Measurements from ENCODE around the gene SRC.
A peak's percentile ranks its signal among the peaks of the same experiment; 100 is the strongest.

The SRC gene
- total RNA-seq, result 2.1 to 4.8 (median 4.3) reads per million in 3 donors

GRCh38 chr20:37345339-37346235, at the start of gene SRC:
TSS of gene SRC (plus strand) at chr20:37346140. CDS start at chr20:37384154, 38,014 bp downstream.
- H3K9me3 ChIP-seq (ENCODE audit: control insufficient read depth, low read length), result no peaks in the 10 kb centered on the region
- H3K4me3 ChIP-seq (ENCODE audit: insufficient read depth, low read depth, low read length, poor library complexity, severe bottlenecking), result peak within 1 kb of the TSS; percentile 78
- peaks cover 3% of the 10 kb centered on the region for H3K4me1 ChIP-seq (ENCODE audit: control insufficient read depth, insufficient read depth, low read length, poor library complexity, severe bottlenecking)
- no peak within 1 kb of the TSS for H3K27ac ChIP-seq (ENCODE audit: insufficient read depth, low read length, poor library complexity, severe bottlenecking)
- H3K27me3 ChIP-seq (replicated peaks; ENCODE audit: control insufficient read depth, insufficient read depth, low read length, poor library complexity, severe bottlenecking), result no peaks in the 10 kb centered on the region
- no peaks in the 10 kb centered on the region for H3K36me3 ChIP-seq (ENCODE audit: control insufficient read depth, insufficient read depth, low read length)
- DNase-seq, result peak in 2 of 3 donors; percentile 5 to 16

DNA sequence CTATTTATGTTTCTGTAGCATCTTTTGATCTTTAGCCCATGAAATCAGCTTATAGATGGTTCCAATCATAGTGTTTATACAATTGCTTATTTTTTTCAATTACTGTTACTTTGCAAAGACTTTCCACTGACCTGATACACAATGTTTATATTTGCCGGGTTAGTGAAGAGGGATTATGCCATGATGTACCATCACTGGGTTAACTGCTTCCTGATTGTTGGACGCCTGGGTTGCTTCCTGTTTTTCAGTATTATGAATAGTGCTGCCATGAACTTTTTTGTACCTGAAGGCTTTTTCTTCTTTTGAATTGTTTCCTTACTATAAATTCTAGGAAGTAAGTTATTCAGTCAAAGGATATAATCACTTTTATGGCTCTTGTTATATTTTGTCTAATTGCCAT, 49.6 kb upstream of the SRC start:
- peaks cover 7% of the 10 kb centered on the region for H3K36me3 ChIP-seq (ENCODE audit: control insufficient read depth, insufficient read depth, low read length)

GRCh38 chr20:37297066-37297736, 48.7 kb upstream of the SRC start:
- Histone ChIP-seq H3K27me3 (replicated peaks; ENCODE audit: control insufficient read depth, insufficient read depth, low read length, poor library complexity, severe bottlenecking) (no peaks in the 10 kb centered on the region), H3K4me1 (ENCODE audit: control insufficient read depth, insufficient read depth, low read length, poor library complexity, severe bottlenecking) (no peaks in the 10 kb centered on the region), H3K36me3 (ENCODE audit: control insufficient read depth, insufficient read depth, low read length) (peaks cover 14% of the 10 kb centered on the region), H3K4me3 (ENCODE audit: insufficient read depth, low read depth, low read length, poor library complexity, severe bottlenecking) (no peak overlapping the region), H3K27ac (ENCODE audit: insufficient read depth, low read length, poor library complexity, severe bottlenecking) (no peak overlapping the region), H3K9me3 (ENCODE audit: control insufficient read depth, low read length) (no peaks in the 10 kb centered on the region)
- DNase-seq, result no peak

More for the DNA sequence above, 49.6 kb upstream of the SRC start:
- no peak overlapping the region for H3K4me3 ChIP-seq (ENCODE audit: insufficient read depth, low read depth, low read length, poor library complexity, severe bottlenecking)
- H3K4me1 ChIP-seq (ENCODE audit: control insufficient read depth, insufficient read depth, low read length, poor library complexity, severe bottlenecking), result no peaks in the 10 kb centered on the region
- H3K27ac ChIP-seq (ENCODE audit: insufficient read depth, low read length, poor library complexity, severe bottlenecking), result no peak overlapping the region
- H3K9me3 ChIP-seq (ENCODE audit: control insufficient read depth, low read length), result no peaks in the 10 kb centered on the region
- DNase-seq, result no peak
- no peaks in the 10 kb centered on the region for H3K27me3 ChIP-seq (replicated peaks; ENCODE audit: control insufficient read depth, insufficient read depth, low read length, poor library complexity, severe bottlenecking)

GRCh38 chr20:37298190-37298939, 47.6 kb upstream of the SRC start:
- H3K27me3 ChIP-seq (replicated peaks; ENCODE audit: control insufficient read depth, insufficient read depth, low read length, poor library complexity, severe bottlenecking), result no peaks in the 10 kb centered on the region
- H3K4me1 ChIP-seq (ENCODE audit: control insufficient read depth, insufficient read depth, low read length, poor library complexity, severe bottlenecking), result no peaks in the 10 kb centered on the region
- DNase-seq, result no peak
- H3K9me3 ChIP-seq (ENCODE audit: control insufficient read depth, low read length), result no peaks in the 10 kb centered on the region
- no peak overlapping the region for H3K27ac ChIP-seq (ENCODE audit: insufficient read depth, low read length, poor library complexity, severe bottlenecking)
- H3K36me3 ChIP-seq (ENCODE audit: control insufficient read depth, insufficient read depth, low read length), result peaks cover 21% of the 10 kb centered on the region
- H3K4me3 ChIP-seq (ENCODE audit: insufficient read depth, low read depth, low read length, poor library complexity, severe bottlenecking), result no peak overlapping the region

DNA sequence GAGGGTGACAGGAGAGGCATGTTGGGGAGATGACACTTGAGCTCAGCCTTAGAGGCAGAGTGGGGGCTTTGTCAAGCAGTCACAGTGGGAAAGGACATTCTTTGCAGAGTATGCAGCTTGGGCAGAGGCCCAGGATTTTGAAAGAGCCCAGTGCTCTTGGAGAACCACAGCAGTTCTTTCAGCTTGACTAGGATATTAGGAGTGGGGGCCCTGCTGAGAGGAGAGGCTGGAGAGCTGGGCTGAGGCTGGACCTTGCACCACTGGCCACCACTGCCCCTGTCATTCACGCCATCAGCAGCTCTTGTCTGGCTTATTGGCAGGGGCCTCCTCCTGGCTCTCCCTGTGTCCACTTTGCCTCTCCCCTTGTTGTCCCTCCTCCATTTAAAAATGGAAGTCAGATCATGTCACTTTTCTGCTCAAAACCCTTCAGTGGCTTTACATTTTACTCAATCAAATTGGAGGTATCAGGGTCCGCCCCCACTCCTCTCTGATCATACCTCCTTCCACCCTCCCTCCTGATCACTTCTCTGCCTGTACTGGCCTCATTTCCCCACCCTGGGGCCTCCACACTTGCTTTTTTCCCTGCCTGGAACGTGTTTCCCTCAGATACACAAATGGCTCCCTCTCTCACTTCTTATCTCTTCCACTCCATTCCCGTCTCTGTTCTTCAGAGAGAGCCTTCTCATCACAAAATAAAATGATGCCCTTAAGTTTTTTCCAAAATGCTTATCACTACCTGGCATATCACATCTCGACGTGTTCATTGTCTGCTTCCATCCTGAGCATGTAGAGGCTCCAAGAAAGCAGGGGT, 46.0 kb upstream of the SRC start:
- no peak overlapping the region for H3K27ac ChIP-seq (ENCODE audit: insufficient read depth, low read length, poor library complexity, severe bottlenecking)
- no peak overlapping the region for H3K4me3 ChIP-seq (ENCODE audit: insufficient read depth, low read depth, low read length, poor library complexity, severe bottlenecking)
- no peak for DNase-seq
- H3K9me3 ChIP-seq (ENCODE audit: control insufficient read depth, low read length), result no peaks in the 10 kb centered on the region
- no peaks in the 10 kb centered on the region for H3K4me1 ChIP-seq (ENCODE audit: control insufficient read depth, insufficient read depth, low read length, poor library complexity, severe bottlenecking)
- no peaks in the 10 kb centered on the region for H3K27me3 ChIP-seq (replicated peaks; ENCODE audit: control insufficient read depth, insufficient read depth, low read length, poor library complexity, severe bottlenecking)
- H3K36me3 ChIP-seq (ENCODE audit: control insufficient read depth, insufficient read depth, low read length), result peaks cover 21% of the 10 kb centered on the region

GRCh38 chr20:37301120-37301519, 44.8 kb upstream of the SRC start:
- no peaks in the 10 kb centered on the region for H3K27me3 ChIP-seq (replicated peaks; ENCODE audit: control insufficient read depth, insufficient read depth, low read length, poor library complexity, severe bottlenecking)
- H3K4me1 ChIP-seq (ENCODE audit: control insufficient read depth, insufficient read depth, low read length, poor library complexity, severe bottlenecking), result no peaks in the 10 kb centered on the region
- H3K4me3 ChIP-seq (ENCODE audit: insufficient read depth, low read depth, low read length, poor library complexity, severe bottlenecking), result no peak overlapping the region
- no peak for DNase-seq
- no peak overlapping the region for H3K27ac ChIP-seq (ENCODE audit: insufficient read depth, low read length, poor library complexity, severe bottlenecking)
- peaks cover 21% of the 10 kb centered on the region for H3K36me3 ChIP-seq (ENCODE audit: control insufficient read depth, insufficient read depth, low read length)
- no peaks in the 10 kb centered on the region for H3K9me3 ChIP-seq (ENCODE audit: control insufficient read depth, low read length)

DNA sequence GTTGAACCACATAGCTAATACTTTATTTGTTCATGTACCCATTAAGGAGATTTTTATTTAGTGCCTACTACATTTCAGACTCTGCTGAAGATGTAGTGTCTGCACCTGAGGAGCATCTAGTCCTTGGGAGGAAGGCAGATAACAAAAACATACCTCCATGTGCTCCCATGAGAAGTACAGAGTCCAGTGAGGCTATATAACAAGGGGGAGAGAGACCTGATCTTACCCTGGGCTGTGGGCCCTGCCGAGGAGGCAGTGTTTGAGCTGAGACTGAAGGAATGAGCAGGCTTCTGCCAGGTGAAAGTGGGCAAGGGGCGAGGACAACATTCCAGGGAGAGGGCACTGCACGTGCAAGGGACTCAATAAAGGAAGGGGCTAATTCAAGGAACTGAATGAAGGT, 44.4 kb upstream of the SRC start:
- Histone ChIP-seq H3K4me3 (ENCODE audit: insufficient read depth, low read depth, low read length, poor library complexity, severe bottlenecking) (no peak overlapping the region), H3K27ac (ENCODE audit: insufficient read depth, low read length, poor library complexity, severe bottlenecking) (no peak overlapping the region), H3K4me1 (ENCODE audit: control insufficient read depth, insufficient read depth, low read length, poor library complexity, severe bottlenecking) (no peaks in the 10 kb centered on the region), H3K27me3 (replicated peaks; ENCODE audit: control insufficient read depth, insufficient read depth, low read length, poor library complexity, severe bottlenecking) (no peaks in the 10 kb centered on the region), H3K36me3 (ENCODE audit: control insufficient read depth, insufficient read depth, low read length) (peaks cover 21% of the 10 kb centered on the region), H3K9me3 (ENCODE audit: control insufficient read depth, low read length) (no peaks in the 10 kb centered on the region)
- no peak for DNase-seq

DNA sequence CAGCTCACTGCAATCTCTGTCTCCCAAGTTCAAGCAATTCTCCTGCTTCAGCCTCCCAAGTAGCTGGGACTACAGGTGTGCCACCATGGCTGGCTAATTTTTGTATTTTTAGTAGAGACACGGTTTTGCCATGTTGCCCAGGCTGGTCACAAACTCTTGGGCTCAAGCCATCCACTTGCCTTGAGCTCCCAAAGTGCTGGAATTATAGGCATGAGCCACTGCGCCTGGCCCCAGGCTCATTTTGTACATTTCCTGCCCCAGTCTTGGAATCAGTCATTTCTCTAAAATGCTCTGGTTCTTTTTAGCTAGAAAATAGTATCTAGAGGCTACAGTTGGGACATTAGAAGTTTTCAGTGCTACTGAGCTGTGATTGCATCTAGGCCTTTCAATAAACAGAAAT, 43.0 kb upstream of the SRC start:
- no peak for DNase-seq
- Histone ChIP-seq H3K9me3 (ENCODE audit: control insufficient read depth, low read length) (no peaks in the 10 kb centered on the region), H3K27me3 (replicated peaks; ENCODE audit: control insufficient read depth, insufficient read depth, low read length, poor library complexity, severe bottlenecking) (no peaks in the 10 kb centered on the region), H3K27ac (ENCODE audit: insufficient read depth, low read length, poor library complexity, severe bottlenecking) (no peak overlapping the region), H3K4me3 (ENCODE audit: insufficient read depth, low read depth, low read length, poor library complexity, severe bottlenecking) (no peak overlapping the region), H3K36me3 (ENCODE audit: control insufficient read depth, insufficient read depth, low read length) (peaks cover 21% of the 10 kb centered on the region), H3K4me1 (ENCODE audit: control insufficient read depth, insufficient read depth, low read length, poor library complexity, severe bottlenecking) (no peaks in the 10 kb centered on the region)

DNA sequence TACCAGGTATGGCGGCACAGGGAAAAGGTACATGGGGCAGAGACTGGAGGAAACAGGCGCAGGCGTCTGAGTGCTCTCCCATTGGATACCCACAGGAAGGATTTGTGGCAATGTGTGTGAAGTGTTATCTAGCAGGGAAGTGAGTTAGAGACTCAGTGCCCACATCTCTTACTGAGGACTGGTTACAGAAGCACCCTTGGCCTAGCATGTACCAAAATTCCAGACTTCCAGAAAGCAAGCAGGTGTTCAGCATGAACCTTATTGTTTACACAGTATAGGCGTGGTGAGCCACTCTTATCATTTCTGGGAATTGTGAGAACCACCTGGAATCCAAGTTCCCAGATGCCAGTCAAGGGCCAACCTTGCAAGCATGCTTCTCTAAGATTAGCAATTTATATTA, 42.3 kb upstream of the SRC start:
- H3K4me1 ChIP-seq (ENCODE audit: control insufficient read depth, insufficient read depth, low read length, poor library complexity, severe bottlenecking), result no peaks in the 10 kb centered on the region
- no peaks in the 10 kb centered on the region for H3K27me3 ChIP-seq (replicated peaks; ENCODE audit: control insufficient read depth, insufficient read depth, low read length, poor library complexity, severe bottlenecking)
- no peaks in the 10 kb centered on the region for H3K9me3 ChIP-seq (ENCODE audit: control insufficient read depth, low read length)
- peaks cover 21% of the 10 kb centered on the region for H3K36me3 ChIP-seq (ENCODE audit: control insufficient read depth, insufficient read depth, low read length)
- DNase-seq, result no peak
- H3K4me3 ChIP-seq (ENCODE audit: insufficient read depth, low read depth, low read length, poor library complexity, severe bottlenecking), result no peak overlapping the region
- H3K27ac ChIP-seq (ENCODE audit: insufficient read depth, low read length, poor library complexity, severe bottlenecking), result no peak overlapping the region
